Nephron (organoid): Measurements from ENCODE around the gene ZNRF1.

Experiments used
- H3K27ac Mint-ChIP-seq, 3 experiments: 2 replicates each; pipeline ENCODE4 v1.8.0; 2020; ENCODE audit warnings: mixed read lengths in 3 of 3, mild to moderate bottlenecking in 2 of 3, moderate library complexity in 1 of 3
- H3K27me3 Mint-ChIP-seq: 2 replicates; pipeline ENCODE4 v1.8.0; 2021; ENCODE audit warnings: low read depth, mild to moderate bottlenecking, moderate library complexity, mixed read lengths
- H3K36me3 Mint-ChIP-seq: 2 replicates; pipeline ENCODE4 v1.8.0; 2020; ENCODE audit warnings: low read depth, mixed read lengths
- H3K4me1 Mint-ChIP-seq: 2 replicates; pipeline ENCODE4 v1.8.0; 2020; ENCODE audit warnings: mixed read lengths
- H3K4me3 Mint-ChIP-seq, 3 experiments: 2 replicates each; pipeline ENCODE4 v1.8.0; 2020; ENCODE audit warnings: mild to moderate bottlenecking in 3 of 3, mixed read lengths in 3 of 3, moderate library complexity in 2 of 3
- H3K9me3 Mint-ChIP-seq: 2 replicates; pipeline ENCODE4 v1.8.0; 2020; ENCODE audit warnings: mixed read lengths
- CTCF ChIP-seq, 3 experiments: fragments of 200-600 bp; sonication (generic); IDR thresholded peaks; one replicate each; pipeline ENCODE4 v1.5.0; 2021; ENCODE audit warnings: antibody characterized with exemption in 3 of 3; ENCODE audit not compliant: unreplicated experiment in 3 of 3

Gene ZNRF1

GRCh38 chr16:75032655-75033054, 33.8 kb downstream of the ZNRF1 start:
- peaks cover 48% of the 10 kb centered on the region for H3K36me3 Mint-ChIP-seq
- H3K27me3 Mint-ChIP-seq: no peaks in the 10 kb centered on the region
- H3K9me3 Mint-ChIP-seq: peaks cover 14% of the 10 kb centered on the region
- H3K27ac Mint-ChIP-seq: no peak overlapping the region
- TF ChIP-seq CTCF (IDR thresholded peaks at IDR 0.05; ENCODE audit: unreplicated experiment in 3 of 3): no peak
- peaks cover 4% of the 10 kb centered on the region for H3K4me1 Mint-ChIP-seq
- H3K4me3 Mint-ChIP-seq: no peak overlapping the region

GRCh38 chr16:75035410-75035968, 36.7 kb downstream of the ZNRF1 start:
- no peaks in the 10 kb centered on the region for H3K27me3 Mint-ChIP-seq
- no peak overlapping the region for H3K4me3 Mint-ChIP-seq
- peaks cover 4% of the 10 kb centered on the region for H3K4me1 Mint-ChIP-seq
- TF ChIP-seq CTCF (IDR thresholded peaks at IDR 0.05; ENCODE audit: unreplicated experiment in 3 of 3): no peak
- peaks cover 17% of the 10 kb centered on the region for H3K9me3 Mint-ChIP-seq
- H3K36me3 Mint-ChIP-seq: peaks cover 53% of the 10 kb centered on the region
- H3K27ac Mint-ChIP-seq: no peak overlapping the region

- Mint-ChIP-seq H3K27me3 (no peaks in the 10 kb centered on the region), H3K27ac (peak overlapping the region in 2 of 3 experiments; percentile 16 to 23), H3K36me3 (peaks cover 43% of the 10 kb centered on the region), H3K9me3 (peaks cover 17% of the 10 kb centered on the region), H3K4me1 (peaks cover 17% of the 10 kb centered on the region), H3K4me3 (no peak overlapping the region)
- no peak for TF ChIP-seq CTCF (IDR thresholded peaks at IDR 0.05; ENCODE audit: unreplicated experiment in 3 of 3)
Measured at GRCh38 chr16:75038036-75038858, 39.4 kb downstream of the ZNRF1 start.

- peaks cover 22% of the 10 kb centered on the region for H3K4me1 Mint-ChIP-seq
- peaks cover 38% of the 10 kb centered on the region for H3K36me3 Mint-ChIP-seq
- no peak for TF ChIP-seq CTCF (IDR thresholded peaks at IDR 0.05; ENCODE audit: unreplicated experiment in 3 of 3)
- no peak overlapping the region for H3K4me3 Mint-ChIP-seq
- H3K27me3 Mint-ChIP-seq: no peaks in the 10 kb centered on the region
- H3K27ac Mint-ChIP-seq: no peak overlapping the region
- H3K9me3 Mint-ChIP-seq: peaks cover 17% of the 10 kb centered on the region
Measured at GRCh38 chr16:75039941-75040340, 41.1 kb downstream of the ZNRF1 start.

- Mint-ChIP-seq H3K4me1 (peaks cover 34% of the 10 kb centered on the region), H3K4me3 (no peak overlapping the region), H3K27ac (peak overlapping the region; percentile 44 to 85 (median 66)), H3K36me3 (peaks cover 24% of the 10 kb centered on the region), H3K27me3 (no peaks in the 10 kb centered on the region), H3K9me3 (peaks cover 4% of the 10 kb centered on the region)
- TF ChIP-seq CTCF (IDR thresholded peaks at IDR 0.05; ENCODE audit: unreplicated experiment in 3 of 3): no peak
Measured at GRCh38 chr16:75042426-75043174, 43.8 kb downstream of the ZNRF1 start.
